GM18499 (cell line): ENCODE results near the gene MKLN1.
"Not testable (repeated sequence)": the region's sequence is repeated elsewhere in the genome, so short reads cannot be mapped to it uniquely, and the experiment has no call there.

Experiments used
- ATAC-seq: cut with Tn5 transposase; IDR thresholded peaks from one replicate; pipeline ENCODE4 v1.9.1; 2021; ENCODE audit warnings: moderate number of reproducible peaks; ENCODE audit not compliant: insufficient read depth, unreplicated experiment

MKLN1 gene

GRCh38 chr7:131327626-131328376 lies at the start of gene MKLN1:
Gene MKLN1 (plus strand): TSS chr7:131327876. CDS start chr7:131327900, 24 bp downstream.
- peak; percentile 46 for ATAC-seq

- no peak for ATAC-seq
These were observed 48.6 kb upstream of the MKLN1 start for GRCh38 chr7:131279044-131279443.

DNA sequence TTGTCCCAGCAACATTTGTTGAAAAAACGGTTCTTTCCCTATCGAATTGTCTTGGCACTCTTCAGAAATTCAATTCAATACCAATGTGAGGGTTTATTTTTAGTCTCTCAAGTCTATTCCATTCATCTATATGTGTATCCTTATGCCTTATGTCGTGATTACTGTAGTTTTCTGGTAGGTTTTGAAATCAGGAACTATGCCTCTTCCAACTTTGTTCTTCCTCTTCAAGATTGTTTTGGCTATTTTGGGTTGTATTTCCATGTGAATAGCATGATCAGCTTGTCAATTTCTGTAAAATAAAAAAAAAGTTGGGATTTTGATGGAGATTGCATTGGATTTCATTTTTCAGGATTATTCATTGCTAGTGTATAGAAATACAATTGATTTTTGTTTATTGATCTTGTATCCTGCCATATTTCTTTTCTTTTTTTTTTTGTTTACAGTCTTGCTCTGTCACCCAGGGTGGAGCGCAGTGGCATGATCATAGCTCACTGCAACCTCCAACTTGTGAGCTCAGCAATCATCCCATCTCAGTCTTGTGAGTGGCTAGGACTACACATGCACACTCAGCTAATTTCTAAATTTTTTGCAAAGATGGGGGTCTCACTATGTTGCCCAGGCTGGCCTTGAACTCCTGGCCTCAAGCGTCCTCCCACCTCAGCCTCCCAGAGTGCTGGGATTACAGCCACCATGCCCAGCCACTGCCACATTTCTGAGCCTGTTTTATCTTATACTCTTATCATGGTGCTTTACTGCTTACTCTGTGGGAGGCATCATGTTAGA lies 46.2 kb upstream of the MKLN1 start:
- ATAC-seq, result no peak

DNA sequence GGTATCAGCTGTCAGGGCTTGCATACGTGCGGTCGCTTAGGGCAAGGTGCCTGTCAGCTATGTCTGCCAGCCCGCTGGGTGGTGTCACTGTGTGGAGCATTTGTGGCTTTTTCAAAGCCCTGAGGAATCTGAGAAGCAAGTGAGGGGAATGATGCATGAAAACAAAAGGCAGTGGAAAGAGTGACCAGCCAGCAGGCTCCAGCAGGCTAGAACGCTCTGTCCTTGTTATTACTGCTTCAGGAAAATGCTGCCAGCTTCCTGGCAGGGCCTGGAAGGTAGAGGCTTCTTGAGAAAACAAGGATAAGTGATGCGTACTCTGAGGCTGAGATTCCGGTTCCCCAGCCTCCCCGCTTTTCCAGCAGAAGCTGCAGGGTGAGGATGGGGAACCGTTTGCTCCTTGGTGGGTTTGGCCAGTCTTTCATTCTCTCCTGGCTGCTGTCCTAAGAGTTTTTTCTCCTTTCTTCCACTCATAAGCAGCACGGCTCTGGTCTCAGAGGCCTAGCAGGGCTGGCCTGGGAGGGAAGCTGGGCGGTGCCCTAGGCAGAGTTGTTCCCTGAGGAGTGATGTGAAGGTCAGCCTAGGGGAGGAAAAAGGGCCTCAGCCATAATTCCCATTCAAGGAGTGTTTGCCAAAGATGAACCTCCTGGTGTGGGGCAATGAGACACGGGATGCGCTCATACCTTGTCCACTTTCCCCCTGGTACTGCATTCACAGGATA lies 42.8 kb upstream of the MKLN1 start:
- no peak for ATAC-seq

- ATAC-seq, result no peak
These were observed 42.1 kb upstream of the MKLN1 start for GRCh38 chr7:131285556-131285955.

DNA sequence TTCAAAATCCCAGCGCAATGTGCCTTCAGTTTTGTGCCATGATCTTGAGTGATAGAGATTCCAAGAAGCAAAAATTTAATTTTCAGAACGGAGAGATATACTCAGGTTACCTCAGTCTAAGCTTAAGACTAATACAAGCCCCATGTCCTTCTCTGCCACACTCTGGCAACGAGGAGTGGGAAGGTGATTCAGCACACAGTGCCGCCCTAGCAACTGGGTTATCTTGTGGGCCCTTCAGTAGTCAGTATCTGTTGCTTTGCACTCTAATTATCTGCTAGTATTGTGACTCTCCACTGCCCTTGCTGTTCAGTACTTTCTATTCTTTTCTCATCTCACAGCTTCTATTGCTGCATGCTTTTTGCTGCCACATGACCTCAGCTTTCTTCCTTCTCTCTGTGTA lies 39.2 kb upstream of the MKLN1 start:
- no peak for ATAC-seq

GRCh38 chr7:131289051-131289450 lies 38.6 kb upstream of the MKLN1 start:
- ATAC-seq, result no peak

GRCh38 chr7:131292141-131292905 lies 35.4 kb upstream of the MKLN1 start:
- ATAC-seq, result no peak

GRCh38 chr7:131293018-131293417 lies 34.7 kb upstream of the MKLN1 start:
- ATAC-seq, result no peak

- no peak for ATAC-seq
These were observed 33.1 kb upstream of the MKLN1 start for GRCh38 chr7:131294553-131294952.

DNA sequence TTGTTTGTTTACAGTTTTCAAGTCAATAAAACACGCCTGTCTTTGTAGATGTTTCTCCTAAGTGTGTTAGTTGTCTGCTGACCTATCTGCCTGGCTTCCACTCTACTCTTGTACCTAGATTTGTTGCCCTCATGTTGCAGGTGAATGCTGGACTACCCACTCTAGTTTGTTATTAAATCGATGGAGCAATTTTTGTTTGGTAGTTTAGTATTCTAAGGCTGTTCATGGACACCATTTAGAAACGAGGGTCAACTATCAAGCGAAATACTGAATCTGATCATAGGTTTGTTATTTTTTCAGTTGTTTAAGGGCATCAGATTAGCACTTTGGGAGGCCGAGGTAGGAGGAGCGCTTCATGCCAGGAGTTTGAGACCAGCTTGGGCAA lies 29.1 kb upstream of the MKLN1 start:
- no peak for ATAC-seq

- no peak for ATAC-seq
These were observed 28.6 kb upstream of the MKLN1 start for GRCh38 chr7:131299074-131299473.

DNA sequence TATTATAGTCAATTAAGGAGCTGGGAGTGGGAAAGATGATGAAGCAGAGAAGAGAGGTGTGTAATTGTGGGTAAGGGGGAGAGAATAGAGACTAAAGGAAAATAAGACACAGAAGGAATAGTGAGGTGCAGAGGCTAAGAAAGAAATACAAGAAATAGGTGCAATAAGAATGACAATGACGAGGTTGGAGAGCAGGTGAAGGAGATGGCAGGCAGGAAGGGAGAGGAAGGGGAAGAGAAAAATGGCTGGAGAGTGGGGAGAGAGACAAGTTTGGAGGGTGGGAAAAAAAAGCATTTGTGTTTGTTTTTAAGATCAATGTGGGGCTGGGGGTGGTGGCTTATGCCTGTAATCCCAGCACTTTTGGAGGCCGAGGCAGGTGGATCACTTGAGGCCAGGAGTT lies 27.6 kb upstream of the MKLN1 start:
- no peak for ATAC-seq

DNA sequence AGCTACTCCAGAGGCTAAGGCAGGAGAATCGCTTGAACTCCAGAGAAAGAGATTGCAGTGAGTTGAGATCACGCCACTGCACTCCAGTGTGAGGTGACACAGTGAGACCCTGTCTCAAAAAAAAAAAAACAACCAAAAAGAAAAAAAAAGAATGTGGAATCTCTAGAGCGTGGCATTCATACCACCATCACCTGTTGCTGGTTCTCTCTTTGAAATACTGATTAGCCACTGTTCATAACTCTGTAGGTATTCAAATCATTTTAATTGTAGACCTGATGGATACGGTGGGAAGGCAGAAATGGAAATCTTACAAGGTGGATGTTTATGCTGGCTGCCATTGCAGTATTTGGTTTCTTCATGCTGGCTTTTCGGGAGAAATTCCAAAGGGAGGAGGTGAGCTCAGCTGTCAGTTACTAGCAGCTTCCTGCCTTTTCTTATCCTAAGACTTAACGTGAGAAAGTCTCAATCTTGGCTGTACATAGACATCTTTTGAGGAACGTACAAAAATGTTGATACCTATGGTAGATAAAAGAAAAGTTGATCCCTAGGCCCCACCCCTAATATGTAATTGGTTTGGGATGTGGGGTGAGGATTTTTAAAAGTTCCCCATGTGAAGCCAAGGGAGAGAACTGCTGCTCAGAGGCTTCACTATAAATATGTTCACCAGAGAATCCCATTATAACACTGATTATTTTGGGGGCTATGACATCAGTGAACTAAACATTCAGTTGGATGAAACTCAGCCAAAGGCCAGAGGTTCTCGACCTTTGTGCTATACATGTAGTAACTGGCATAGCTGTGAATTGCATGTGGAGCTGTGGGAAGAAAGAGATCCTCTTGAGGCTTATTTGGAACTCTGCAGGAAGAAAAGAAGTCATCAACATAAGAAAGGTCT lies 26.9 kb upstream of the MKLN1 start:
- ATAC-seq, result no peak

- no peak for ATAC-seq
These were observed 25.2 kb upstream of the MKLN1 start for GRCh38 chr7:131302446-131302845.

DNA sequence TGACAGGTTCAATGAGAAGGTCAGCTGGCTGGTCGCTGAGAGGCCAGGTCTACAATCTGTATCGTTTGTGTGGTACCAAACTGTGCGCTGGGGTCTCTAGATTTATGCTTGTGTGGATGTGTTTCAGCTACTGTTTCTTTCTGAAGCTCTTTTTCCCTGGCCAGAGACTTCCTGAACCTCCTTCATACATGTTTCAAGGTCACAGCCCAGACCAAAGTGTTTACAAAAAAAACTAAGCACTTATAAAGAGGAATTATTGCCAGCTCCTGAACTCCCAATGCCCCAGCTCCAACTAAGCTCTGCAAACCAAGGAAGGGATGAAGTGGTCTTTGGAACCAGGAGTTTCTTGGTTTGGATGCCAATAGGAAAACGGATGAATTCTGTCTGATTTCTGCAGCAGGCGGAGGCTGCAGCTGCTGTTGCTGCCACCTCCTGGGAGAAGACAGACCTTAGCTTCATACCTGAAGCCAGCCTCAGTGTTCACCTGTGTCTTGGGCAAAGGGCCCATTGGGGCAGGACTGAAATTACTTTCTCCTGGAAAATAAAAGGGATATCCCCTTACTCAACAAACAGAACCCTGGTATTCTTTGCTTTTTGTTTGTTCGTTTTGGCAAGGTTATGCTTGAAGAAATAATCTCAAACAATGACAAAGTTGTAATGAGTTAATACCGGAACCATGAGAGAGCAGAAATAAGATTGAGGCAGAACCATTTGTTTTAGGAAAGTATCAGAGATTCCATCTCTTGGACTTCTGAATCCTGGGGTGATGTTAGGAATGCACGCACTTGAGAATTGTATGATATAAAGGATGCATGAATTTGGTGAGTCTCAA lies 24.6 kb upstream of the MKLN1 start:
- no peak for ATAC-seq

DNA sequence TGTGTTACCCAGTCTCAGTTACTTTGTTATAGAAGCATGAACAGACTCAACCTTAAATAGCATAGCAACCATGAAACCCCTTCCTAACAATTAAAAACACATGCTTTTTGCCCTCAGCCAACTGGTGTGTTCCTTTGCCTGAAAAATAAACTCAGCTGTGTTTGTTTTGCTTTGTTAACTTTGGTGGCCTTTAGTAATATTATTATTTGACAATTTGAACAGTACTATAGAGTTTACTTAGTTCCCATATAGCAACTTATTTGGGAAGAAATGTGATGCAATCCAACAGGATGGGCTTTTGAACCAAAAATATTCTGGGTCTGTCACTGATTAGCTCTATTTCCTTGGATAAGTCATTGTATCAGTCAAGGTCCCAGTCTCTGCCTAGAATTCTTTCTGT lies 22.5 kb upstream of the MKLN1 start:
- ATAC-seq, result no peak

- not testable (repeated sequence) for ATAC-seq
These were observed 21.6 kb upstream of the MKLN1 start for GRCh38 chr7:131306041-131306440.

GRCh38 chr7:131306777-131307176 lies 20.9 kb upstream of the MKLN1 start:
- no peak for ATAC-seq
